HepG2 (cell line): Measurements from ENCODE around the gene CYP27A1. TPM values are rescaled to one million over a fixed set of nuclear protein-coding genes. Genes with fewer than 3 reads are reported as not detected.

ENCODE experiments used
- ARID5B ChIP-seq: IDR thresholded peaks from 2 replicates; pipeline ENCODE4 v1.4.0; 2020; ENCODE audit warnings: mild to moderate bottlenecking, missing genetic modification reagents
- FOXP4 ChIP-seq: sonication (generic); formaldehyde crosslinking; IDR thresholded peaks from 2 replicates; pipeline ENCODE4 v1.4.0; 2020; ENCODE audit warnings: missing genetic modification reagents
- MAFF ChIP-seq: IDR thresholded peaks from 2 replicates; pipeline ENCODE4 v1.6.1; 2011; ENCODE audit warnings: low read depth, low read length, improper control_type of control experiment
- MLLT10 ChIP-seq: sonication (generic); formaldehyde crosslinking; IDR thresholded peaks from 2 replicates; pipeline ENCODE4 v1.4.0; 2020; ENCODE audit warnings: missing genetic modification reagents
- SALL1 ChIP-seq: sonication (generic); formaldehyde crosslinking; IDR thresholded peaks from 2 replicates; pipeline ENCODE4 v1.8.0; 2022; ENCODE audit warnings: mild to moderate bottlenecking, missing genetic modification reagents
- SIN3B ChIP-seq: fragments of 150-350 bp; IDR thresholded peaks from 2 replicates; pipeline ENCODE4 v1.6.1; 2014; ENCODE audit warnings: low read length
- ZBED4 ChIP-seq: sonication (generic); formaldehyde crosslinking; IDR thresholded peaks from 2 replicates; pipeline ENCODE4 v1.4.0; 2020; ENCODE audit warnings: missing genetic modification reagents, borderline replicate concordance
- ZBTB14 ChIP-seq: sonication (generic); formaldehyde crosslinking; IDR thresholded peaks from 2 replicates; pipeline ENCODE4 v1.4.0; 2020; ENCODE audit warnings: missing genetic modification reagents
- ZNF280D ChIP-seq: sonication (generic); formaldehyde crosslinking; IDR thresholded peaks from 2 replicates; pipeline ENCODE4 v1.5.1; 2020; ENCODE audit warnings: mild to moderate bottlenecking, missing genetic modification reagents
- ZNF570 ChIP-seq: sonication (generic); formaldehyde crosslinking; IDR thresholded peaks from 2 replicates; pipeline ENCODE4 v1.4.0; 2020; ENCODE audit warnings: mild to moderate bottlenecking, missing genetic modification reagents, borderline replicate concordance
- ZNF800 ChIP-seq: sonication (generic); formaldehyde crosslinking; IDR thresholded peaks from 2 replicates; pipeline ENCODE4 v1.4.0; 2020; ENCODE audit warnings: missing genetic modification reagents
- polyA plus RNA-seq, 8 experiments: library from polyadenylated mRNA; depleted of rRNA in 3 of 8; stranded (reverse) in 7 of 8; unstranded in 1 of 8; fragments of >200 nt; fragmentation: Illumina TruSeq in 4 of 8; extraction: Trizol in 4 of 8; gene quantifications; 2 replicates each; pipeline versions ENCODE4 v1.2.1 to v1.2.3, GENCODE V29; 2011 to 2016; ENCODE audit warnings: low read depth in 4 of 8, missing spikeins in 1 of 8, mixed read lengths in 1 of 8; ENCODE audit not compliant: insufficient read depth in 1 of 8
- total RNA-seq, 5 experiments: library from RNA; depleted of rRNA; stranded (reverse); fragments of >200 nt; fragmentation: Illumina TruSeq; extraction: Trizol; gene quantifications; 2 replicates each; pipeline ENCODE4 v1.2.3, GENCODE V29; 2016; ENCODE audit warnings: low read depth in 1 of 5

The CYP27A1 gene
- total and polyA plus RNA-seq, 2 of the 13 experiments (the other 11 are each of a cell fraction or from before 2014, with no cell fraction given) = 157 to 266 TPM

- TF ChIP-seq ZBED4 (CRISPR knock-in tag) (no peak), ARID5B (no peak; the same call in 1 of the 2 replicates), MAFF (no peak), MLLT10 (no peak), ZNF280D (CRISPR knock-in tag) (no peak), SIN3B (no peak), ZNF570 (CRISPR knock-in tag) (no peak), ZBTB14 (CRISPR knock-in tag) (no peak), SALL1 (0 out of 2 replicates have a peak, but pooled peaks have one; percentile 16), ZNF800 (CRISPR knock-in tag) (no peak), FOXP4 (no peak)
Observed at GRCh38 chr2:218756599-218757377, 25.2 kb upstream of the CYP27A1 start (continued).
